ENCODE results near the gene AKAP12.
A peak's percentile ranks its signal among the peaks of the same experiment; 100 is the strongest.

AKAP12 gene

DNA sequence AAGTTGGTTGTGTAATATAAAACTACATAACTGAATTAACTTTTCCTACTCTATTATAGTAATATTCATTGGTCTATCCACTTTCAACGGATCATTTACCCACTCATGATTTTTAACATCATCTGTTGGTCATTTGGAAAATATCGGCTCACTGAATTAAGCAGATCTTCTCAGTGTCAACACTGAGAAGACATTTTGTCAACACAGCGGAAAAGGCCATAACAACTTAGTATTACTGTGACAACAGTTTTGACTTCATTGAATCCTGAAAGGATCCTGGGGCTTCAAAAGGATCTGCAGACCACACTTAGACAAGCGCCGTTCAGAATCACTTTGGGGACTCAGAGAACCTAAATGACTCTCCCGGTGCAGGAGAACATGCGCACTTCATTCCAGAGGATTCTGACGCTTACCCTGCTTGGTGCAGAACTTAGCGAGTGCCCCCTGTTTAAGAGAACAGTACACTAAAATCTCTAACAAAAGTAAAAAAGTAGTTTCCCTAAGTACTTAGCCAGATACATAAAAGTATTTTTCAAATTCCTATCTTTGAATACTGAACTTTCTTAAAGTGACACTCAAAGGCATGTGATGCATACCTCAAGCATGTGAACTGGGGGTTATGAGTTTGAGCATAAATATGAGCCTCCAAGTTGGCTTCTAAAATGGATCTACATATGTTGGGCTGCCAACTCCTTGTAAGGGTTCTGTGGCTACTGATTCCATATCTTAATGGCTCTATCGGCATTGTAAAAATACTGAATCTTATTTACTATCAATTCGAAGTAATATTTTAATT is 147.6 kb downstream of the AKAP12 start:
- H3K9me2 ChIP-seq (replicated peaks; ENCODE audit: control insufficient read depth, low read length): no peaks in the 10 kb centered on the region
- H3K36me3 ChIP-seq (ENCODE audit: control insufficient read depth, low read length): peaks cover 67% of the 10 kb centered on the region
- H3K27me3 ChIP-seq (ENCODE audit: control insufficient read depth, low read length): no peaks in the 10 kb centered on the region
- peaks cover 5% of the 10 kb centered on the region; the same call in 1 of the 2 replicates for H4K20me1 ChIP-seq (ENCODE audit: control insufficient read depth, insufficient read depth, low read depth, low read length)
- TF ChIP-seq, protein P1, sequence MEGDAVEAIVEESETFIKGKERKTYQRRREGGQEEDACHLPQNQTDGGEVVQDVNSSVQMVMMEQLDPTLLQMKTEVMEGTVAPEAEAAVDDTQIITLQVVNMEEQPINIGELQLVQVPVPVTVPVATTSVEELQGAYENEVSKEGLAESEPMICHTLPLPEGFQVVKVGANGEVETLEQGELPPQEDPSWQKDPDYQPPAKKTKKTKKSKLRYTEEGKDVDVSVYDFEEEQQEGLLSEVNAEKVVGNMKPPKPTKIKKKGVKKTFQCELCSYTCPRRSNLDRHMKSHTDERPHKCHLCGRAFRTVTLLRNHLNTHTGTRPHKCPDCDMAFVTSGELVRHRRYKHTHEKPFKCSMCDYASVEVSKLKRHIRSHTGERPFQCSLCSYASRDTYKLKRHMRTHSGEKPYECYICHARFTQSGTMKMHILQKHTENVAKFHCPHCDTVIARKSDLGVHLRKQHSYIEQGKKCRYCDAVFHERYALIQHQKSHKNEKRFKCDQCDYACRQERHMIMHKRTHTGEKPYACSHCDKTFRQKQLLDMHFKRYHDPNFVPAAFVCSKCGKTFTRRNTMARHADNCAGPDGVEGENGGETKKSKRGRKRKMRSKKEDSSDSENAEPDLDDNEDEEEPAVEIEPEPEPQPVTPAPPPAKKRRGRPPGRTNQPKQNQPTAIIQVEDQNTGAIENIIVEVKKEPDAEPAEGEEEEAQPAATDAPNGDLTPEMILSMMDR (IDR thresholded peaks at IDR 0.05; ENCODE audit: low read depth, low read length, poor library complexity, severe bottlenecking): no peak
- TF ChIP-seq EZH2phosphoT487 (IDR thresholded peaks at IDR 0.05; ENCODE audit: borderline replicate concordance, low read length): no peak
- H3K79me2 ChIP-seq (ENCODE audit: control insufficient read depth, low read length): peaks cover 86% of the 10 kb centered on the region
- H3K4me2 ChIP-seq (ENCODE audit: low read length): no peak overlapping the region
- H3F3A ChIP-seq (ENCODE audit: control insufficient read depth, insufficient read depth): peaks cover 20% of the 10 kb centered on the region
- no peaks in the 10 kb centered on the region for H3K9me3 ChIP-seq (ENCODE audit: control insufficient read depth, insufficient read depth, low read length)
- H3K27ac ChIP-seq (ENCODE audit: low read depth, low read length): no peak overlapping the region
- H3K4me3 ChIP-seq (ENCODE audit: low read length): no peak overlapping the region
- peaks cover 14% of the 10 kb centered on the region for H3K4me1 ChIP-seq (ENCODE audit: control insufficient read depth, low read length)

DNA sequence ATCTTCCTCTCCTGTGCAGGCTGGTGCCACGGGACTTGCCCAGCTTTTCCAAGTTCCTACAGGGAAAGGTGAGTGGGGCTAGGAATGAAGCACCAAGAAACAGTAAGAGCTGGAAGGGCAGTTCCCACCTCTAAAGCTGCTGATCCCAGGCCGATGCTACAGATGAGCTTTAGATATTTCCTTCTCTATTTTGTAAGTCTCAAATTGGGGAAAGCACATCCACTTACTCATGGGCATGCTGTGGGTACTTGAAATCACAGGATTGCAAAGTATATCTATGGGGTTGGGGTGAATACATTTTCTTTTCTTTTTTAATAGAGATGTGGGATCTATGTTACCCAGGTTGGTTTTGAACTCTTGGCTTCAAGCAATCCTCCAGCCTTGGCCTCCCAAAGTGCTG is 148.5 kb downstream of the AKAP12 start:
- no peak overlapping the region for H3K4me2 ChIP-seq (ENCODE audit: low read length)
- peaks cover 23% of the 10 kb centered on the region for H3F3A ChIP-seq (ENCODE audit: control insufficient read depth, insufficient read depth)
- no peak overlapping the region for H3K27ac ChIP-seq (ENCODE audit: low read depth, low read length)
- peaks cover 13% of the 10 kb centered on the region; the same call in 1 of the 2 replicates for H4K20me1 ChIP-seq (ENCODE audit: control insufficient read depth, insufficient read depth, low read depth, low read length)
- H3K4me3 ChIP-seq (ENCODE audit: low read length): no peak overlapping the region
- TF ChIP-seq, protein P1 (IDR thresholded peaks at IDR 0.05; ENCODE audit: low read depth, low read length, poor library complexity, severe bottlenecking): no peak
- TF ChIP-seq EZH2phosphoT487 (IDR thresholded peaks at IDR 0.05; ENCODE audit: borderline replicate concordance, low read length): no peak
- H3K36me3 ChIP-seq (ENCODE audit: control insufficient read depth, low read length): peaks cover 73% of the 10 kb centered on the region
- no peaks in the 10 kb centered on the region for H3K9me2 ChIP-seq (replicated peaks; ENCODE audit: control insufficient read depth, low read length)
- no peaks in the 10 kb centered on the region for H3K27me3 ChIP-seq (ENCODE audit: control insufficient read depth, low read length)
- peaks cover 23% of the 10 kb centered on the region for H3K4me1 ChIP-seq (ENCODE audit: control insufficient read depth, low read length)
- no peaks in the 10 kb centered on the region for H3K9me3 ChIP-seq (ENCODE audit: control insufficient read depth, insufficient read depth, low read length)
- H3K79me2 ChIP-seq (ENCODE audit: control insufficient read depth, low read length): peaks cover 87% of the 10 kb centered on the region

DNA sequence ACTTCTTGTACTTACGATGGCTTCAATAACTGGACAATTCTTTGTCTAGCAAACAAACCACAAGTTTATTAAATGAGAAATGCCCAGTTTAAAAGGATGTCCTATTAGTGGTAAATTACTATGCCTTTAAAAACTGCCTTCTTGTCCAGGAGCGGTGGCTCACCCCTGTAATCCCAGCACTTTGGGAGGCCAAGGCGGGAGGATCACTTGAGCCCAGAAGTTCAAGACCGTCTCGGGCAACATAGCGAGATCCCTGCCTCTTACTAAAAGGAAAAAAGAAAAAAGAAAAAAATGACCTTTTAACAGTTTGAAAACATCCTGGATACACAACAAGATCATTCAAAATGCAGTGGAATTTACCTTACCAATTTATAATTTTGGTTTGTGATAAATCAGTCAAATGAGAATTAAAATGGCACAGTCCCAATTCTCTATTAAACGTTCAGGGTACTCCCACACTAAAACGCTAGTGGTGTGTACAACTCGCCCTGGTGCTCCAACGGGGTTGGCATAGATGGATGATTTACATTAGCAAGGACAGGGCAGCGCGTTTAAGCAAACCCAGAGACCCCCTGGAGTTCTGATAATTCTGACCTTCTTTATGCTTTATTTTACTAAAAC is 149.3 kb downstream of the AKAP12 start:
- Histone ChIP-seq H3K27me3 (ENCODE audit: control insufficient read depth, low read length) (no peaks in the 10 kb centered on the region), H3K9me3 (ENCODE audit: control insufficient read depth, insufficient read depth, low read length) (no peaks in the 10 kb centered on the region), H3K9me2 (replicated peaks; ENCODE audit: control insufficient read depth, low read length) (no peaks in the 10 kb centered on the region), H3K4me1 (ENCODE audit: control insufficient read depth, low read length) (peaks cover 31% of the 10 kb centered on the region), H3K79me2 (ENCODE audit: control insufficient read depth, low read length) (peaks cover 87% of the 10 kb centered on the region), H3K36me3 (ENCODE audit: control insufficient read depth, low read length) (peaks cover 74% of the 10 kb centered on the region), H3K4me2 (ENCODE audit: low read length) (peak overlapping the region; percentile 64), H4K20me1 (ENCODE audit: control insufficient read depth, insufficient read depth, low read depth, low read length) (peaks cover 19% of the 10 kb centered on the region; the same call in 1 of the 2 replicates), H3K4me3 (ENCODE audit: low read length) (peak overlapping the region; percentile 80), H3K27ac (ENCODE audit: low read depth, low read length) (peak overlapping the region; percentile 96), H3F3A (ENCODE audit: control insufficient read depth, insufficient read depth) (peaks cover 23% of the 10 kb centered on the region)
- TF ChIP-seq, protein P1 (IDR thresholded peaks at IDR 0.05; ENCODE audit: low read depth, low read length, poor library complexity, severe bottlenecking): no peak
- no peak for TF ChIP-seq EZH2phosphoT487 (IDR thresholded peaks at IDR 0.05; ENCODE audit: borderline replicate concordance, low read length)

All from DOHH2 (cell line).